ENCODE results near the gene SH3PXD2A. TPM values are rescaled to one million over a fixed set of nuclear protein-coding genes. Genes with fewer than 3 reads are reported as not detected.

SH3PXD2A gene
- total RNA-seq, 1 donor = 29.0 TPM

- H3K27ac ChIP-seq (ENCODE audit: low read depth, low read length) = no peak overlapping the region
- H3K27me3 ChIP-seq (ENCODE audit: insufficient read depth, low read length) = no peaks in the 10 kb centered on the region
- H3K4me2 ChIP-seq (ENCODE audit: insufficient read depth, low read length) = no peak overlapping the region
- peaks cover 5% of the 10 kb centered on the region for H3K4me1 ChIP-seq (ENCODE audit: insufficient read depth, low read length)
- no peak for TF ChIP-seq CTCF (IDR thresholded peaks at IDR 0.05; ENCODE audit: extremely low read depth, low read depth, low read length)
- no peaks in the 10 kb centered on the region for H3K9me3 ChIP-seq (ENCODE audit: low read depth, low read length)
- no peak overlapping the region for H2AFZ ChIP-seq (ENCODE audit: low read length)
- H3K36me3 ChIP-seq (ENCODE audit: insufficient read depth, low read length) = no peaks in the 10 kb centered on the region
- H4K20me1 ChIP-seq (ENCODE audit: insufficient read depth, low read length) = peaks cover 8% of the 10 kb centered on the region
- DNase-seq (ENCODE audit: insufficient read length, low spot score, missing footprints) = peak; percentile 58
- no peak overlapping the region for H3K4me3 ChIP-seq (ENCODE audit: insufficient read depth, low read length)
- no peaks in the 10 kb centered on the region for H3K79me2 ChIP-seq (ENCODE audit: insufficient read depth, low read length)
Observed at GRCh38 chr10:103784723-103785418, 70.5 kb downstream of the SH3PXD2A start.

GRCh38 chr10:103784089-103784488, 71.3 kb downstream of the SH3PXD2A start:
- H4K20me1 ChIP-seq (ENCODE audit: insufficient read depth, low read length) = peaks cover 8% of the 10 kb centered on the region
- no peak for TF ChIP-seq CTCF (IDR thresholded peaks at IDR 0.05; ENCODE audit: extremely low read depth, low read depth, low read length)

GRCh38 chr10:103783681-103784080, 71.7 kb downstream of the SH3PXD2A start:
- Histone ChIP-seq H4K20me1 (ENCODE audit: insufficient read depth, low read length) (peaks cover 8% of the 10 kb centered on the region), H3K4me2 (ENCODE audit: insufficient read depth, low read length) (no peak overlapping the region), H3K4me3 (ENCODE audit: insufficient read depth, low read length) (no peak overlapping the region), H2AFZ (ENCODE audit: low read length) (no peak overlapping the region), H3K36me3 (ENCODE audit: insufficient read depth, low read length) (no peaks in the 10 kb centered on the region), H3K27ac (ENCODE audit: low read depth, low read length) (no peak overlapping the region), H3K27me3 (ENCODE audit: insufficient read depth, low read length) (no peaks in the 10 kb centered on the region), H3K9me3 (ENCODE audit: low read depth, low read length) (no peaks in the 10 kb centered on the region), H3K79me2 (ENCODE audit: insufficient read depth, low read length) (no peaks in the 10 kb centered on the region), H3K4me1 (ENCODE audit: insufficient read depth, low read length) (peaks cover 5% of the 10 kb centered on the region)
- peak; percentile 68 for DNase-seq (ENCODE audit: insufficient read length, low spot score, missing footprints)
- no peak for TF ChIP-seq CTCF (IDR thresholded peaks at IDR 0.05; ENCODE audit: extremely low read depth, low read depth, low read length)

More at GRCh38 chr10:103784089-103784488, 71.3 kb downstream of the SH3PXD2A start:
- Histone ChIP-seq H3K27me3 (ENCODE audit: insufficient read depth, low read length) (no peaks in the 10 kb centered on the region), H3K4me3 (ENCODE audit: insufficient read depth, low read length) (no peak overlapping the region), H3K79me2 (ENCODE audit: insufficient read depth, low read length) (no peaks in the 10 kb centered on the region), H3K4me1 (ENCODE audit: insufficient read depth, low read length) (peaks cover 5% of the 10 kb centered on the region), H3K4me2 (ENCODE audit: insufficient read depth, low read length) (no peak overlapping the region), H3K27ac (ENCODE audit: low read depth, low read length) (no peak overlapping the region), H3K36me3 (ENCODE audit: insufficient read depth, low read length) (no peaks in the 10 kb centered on the region), H3K9me3 (ENCODE audit: low read depth, low read length) (no peaks in the 10 kb centered on the region), H2AFZ (ENCODE audit: low read length) (no peak overlapping the region)
- DNase-seq (ENCODE audit: insufficient read length, low spot score, missing footprints) = peak; percentile 38

GRCh38 chr10:103781329-103782061, 73.9 kb downstream of the SH3PXD2A start:
- H4K20me1 ChIP-seq (ENCODE audit: insufficient read depth, low read length) = peaks cover 4% of the 10 kb centered on the region
- no peak overlapping the region for H3K4me3 ChIP-seq (ENCODE audit: insufficient read depth, low read length)
- no peak overlapping the region for H3K4me2 ChIP-seq (ENCODE audit: insufficient read depth, low read length)
- peaks cover 12% of the 10 kb centered on the region for H3K4me1 ChIP-seq (ENCODE audit: insufficient read depth, low read length)
- no peaks in the 10 kb centered on the region for H3K9me3 ChIP-seq (ENCODE audit: low read depth, low read length)
- peak; percentile 61 for TF ChIP-seq CTCF (IDR thresholded peaks at IDR 0.05; ENCODE audit: extremely low read depth, low read depth, low read length)
- H3K36me3 ChIP-seq (ENCODE audit: insufficient read depth, low read length) = no peaks in the 10 kb centered on the region
- no peaks in the 10 kb centered on the region for H3K79me2 ChIP-seq (ENCODE audit: insufficient read depth, low read length)
- H2AFZ ChIP-seq (ENCODE audit: low read length) = no peak overlapping the region
- H3K27me3 ChIP-seq (ENCODE audit: insufficient read depth, low read length) = no peaks in the 10 kb centered on the region
- peak; percentile 98 for DNase-seq (ENCODE audit: insufficient read length, low spot score, missing footprints)
- H3K27ac ChIP-seq (ENCODE audit: low read depth, low read length) = peak overlapping the region; percentile 22
